ENCODE data around the gene SLC34A3. TPM values are rescaled to one million over a fixed set of nuclear protein-coding genes. Genes with fewer than 3 reads are reported as not detected.

The SLC34A3 gene
- total and polyA plus RNA-seq, 2 of the 8 experiments (the other 6 are each of a cell fraction or from before 2014, with no cell fraction given): 0.08 TPM; not detected in 1

- peak; percentile 60; the same call in 1 of the 2 replicates for TF ChIP-seq BACH1 (IDR thresholded peaks at IDR 0.05; ENCODE audit: low read length)
- TF ChIP-seq HDAC2 (IDR thresholded peaks at IDR 0.05; ENCODE audit: borderline replicate concordance in 1 of 2, low read depth in 2 of 2, low read length in 2 of 2): 0 out of 4 replicates have a peak, but pooled peaks of 1 of the 2 experiments have one; percentile 38
These were observed 9.7 kb downstream of the SLC34A3 start (continued) for GRCh38 chr9:137240318-137240840.

Measured in H1 (cell line).